ENCODE measurements around the gene SPDYE4. TPM values are rescaled to one million over a fixed set of nuclear protein-coding genes. Genes with fewer than 3 reads are reported as not detected.

Gene SPDYE4, protein sequence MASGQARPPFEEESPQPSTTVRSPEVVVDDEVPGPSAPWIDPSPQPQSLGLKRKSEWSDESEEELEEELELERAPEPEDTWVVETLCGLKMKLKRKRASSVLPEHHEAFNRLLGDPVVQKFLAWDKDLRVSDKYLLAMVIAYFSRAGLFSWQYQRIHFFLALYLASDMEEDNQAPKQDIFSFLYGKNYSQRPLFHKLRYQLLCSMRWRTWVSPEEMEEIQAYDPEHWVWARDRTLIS
- total RNA-seq (2014; rRNA removed; shearing (Covaris generic)) (not detected in 2 replicates), polyA plus RNA-seq (2016; fragmentation: Nextera tagmentation; extraction: Ambion mirVana) (not detected in 2 replicates)
- long read RNA-seq = 0 reads

DNA sequence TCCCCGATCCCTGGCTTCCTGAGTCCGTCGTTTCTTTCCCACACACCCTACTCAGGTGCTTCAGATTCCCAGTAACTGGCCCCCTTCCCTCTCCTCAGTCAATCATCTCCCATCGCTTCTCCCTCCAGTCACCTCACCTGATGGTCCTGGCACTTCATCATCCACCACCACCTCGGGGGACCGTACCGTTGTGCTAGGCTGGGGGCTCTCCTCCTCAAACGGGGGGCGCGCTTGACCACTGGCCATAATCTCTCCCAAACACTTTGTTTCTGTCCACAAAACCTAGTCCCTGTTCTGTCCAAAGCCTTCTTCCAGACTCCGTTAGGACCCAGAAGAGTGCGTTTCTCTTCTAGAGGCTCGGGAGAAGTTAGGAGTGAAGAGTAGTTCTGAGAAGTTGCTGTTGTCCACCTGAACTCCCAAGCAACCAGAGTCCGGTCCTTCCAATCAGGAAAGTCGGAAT lies at the start of gene SPDYE4:
TSS of gene SPDYE4 (minus strand) at position 410 of the 460 bp plus-strand sequence. CDS start at position 246, 164 bp downstream.
- Mint-ChIP-seq H3K27ac (no peak within 1 kb of the TSS), H3K9me3 (peaks cover 12% of the 10 kb centered on the region), H3K4me3 (no peak within 1 kb of the TSS; the same call in 2 of the 3 replicates), H3K4me1 (peaks cover 11% of the 10 kb centered on the region), H3K27me3 (ENCODE audit: insufficient read depth, low read depth, poor library complexity) (peaks cover 2% of the 10 kb centered on the region), H3K36me3 (ENCODE audit: low read depth) (peaks cover 4% of the 10 kb centered on the region; the same call in 1 of the 3 replicates)
- Histone ChIP-seq H3F3A (replicated peaks; ENCODE audit: low read depth) (no peaks in the 10 kb centered on the region), H3K9me2 (ENCODE audit: insufficient read depth) (no peaks in the 10 kb centered on the region), H3K4me2 (no peak within 1 kb of the TSS), H3K27me3 (ENCODE audit: insufficient read depth) (no peaks in the 10 kb centered on the region), H3K4me3 (no peak within 1 kb of the TSS), H3K27ac (ENCODE audit: low read depth) (no peak within 1 kb of the TSS), H2AFZ (no peak within 1 kb of the TSS), H4K20me1 (replicated peaks; ENCODE audit: insufficient read depth) (no peaks in the 10 kb centered on the region), H3K36me3 (ENCODE audit: insufficient read depth) (no peaks in the 10 kb centered on the region), H3K4me1 (ENCODE audit: insufficient read depth) (no peaks in the 10 kb centered on the region; the same call in 1 of the 2 replicates), H3K79me2 (replicated peaks; ENCODE audit: insufficient read depth) (no peaks in the 10 kb centered on the region)
- TF ChIP-seq STAT1 (IDR thresholded peaks at IDR 0.05; ENCODE audit: unreplicated experiment) = no peak
- no peak for TF ChIP-seq NANOG (IDR thresholded peaks at IDR 0.05; ENCODE audit: borderline replicate concordance)
- TF ChIP-seq, protein P1, sequence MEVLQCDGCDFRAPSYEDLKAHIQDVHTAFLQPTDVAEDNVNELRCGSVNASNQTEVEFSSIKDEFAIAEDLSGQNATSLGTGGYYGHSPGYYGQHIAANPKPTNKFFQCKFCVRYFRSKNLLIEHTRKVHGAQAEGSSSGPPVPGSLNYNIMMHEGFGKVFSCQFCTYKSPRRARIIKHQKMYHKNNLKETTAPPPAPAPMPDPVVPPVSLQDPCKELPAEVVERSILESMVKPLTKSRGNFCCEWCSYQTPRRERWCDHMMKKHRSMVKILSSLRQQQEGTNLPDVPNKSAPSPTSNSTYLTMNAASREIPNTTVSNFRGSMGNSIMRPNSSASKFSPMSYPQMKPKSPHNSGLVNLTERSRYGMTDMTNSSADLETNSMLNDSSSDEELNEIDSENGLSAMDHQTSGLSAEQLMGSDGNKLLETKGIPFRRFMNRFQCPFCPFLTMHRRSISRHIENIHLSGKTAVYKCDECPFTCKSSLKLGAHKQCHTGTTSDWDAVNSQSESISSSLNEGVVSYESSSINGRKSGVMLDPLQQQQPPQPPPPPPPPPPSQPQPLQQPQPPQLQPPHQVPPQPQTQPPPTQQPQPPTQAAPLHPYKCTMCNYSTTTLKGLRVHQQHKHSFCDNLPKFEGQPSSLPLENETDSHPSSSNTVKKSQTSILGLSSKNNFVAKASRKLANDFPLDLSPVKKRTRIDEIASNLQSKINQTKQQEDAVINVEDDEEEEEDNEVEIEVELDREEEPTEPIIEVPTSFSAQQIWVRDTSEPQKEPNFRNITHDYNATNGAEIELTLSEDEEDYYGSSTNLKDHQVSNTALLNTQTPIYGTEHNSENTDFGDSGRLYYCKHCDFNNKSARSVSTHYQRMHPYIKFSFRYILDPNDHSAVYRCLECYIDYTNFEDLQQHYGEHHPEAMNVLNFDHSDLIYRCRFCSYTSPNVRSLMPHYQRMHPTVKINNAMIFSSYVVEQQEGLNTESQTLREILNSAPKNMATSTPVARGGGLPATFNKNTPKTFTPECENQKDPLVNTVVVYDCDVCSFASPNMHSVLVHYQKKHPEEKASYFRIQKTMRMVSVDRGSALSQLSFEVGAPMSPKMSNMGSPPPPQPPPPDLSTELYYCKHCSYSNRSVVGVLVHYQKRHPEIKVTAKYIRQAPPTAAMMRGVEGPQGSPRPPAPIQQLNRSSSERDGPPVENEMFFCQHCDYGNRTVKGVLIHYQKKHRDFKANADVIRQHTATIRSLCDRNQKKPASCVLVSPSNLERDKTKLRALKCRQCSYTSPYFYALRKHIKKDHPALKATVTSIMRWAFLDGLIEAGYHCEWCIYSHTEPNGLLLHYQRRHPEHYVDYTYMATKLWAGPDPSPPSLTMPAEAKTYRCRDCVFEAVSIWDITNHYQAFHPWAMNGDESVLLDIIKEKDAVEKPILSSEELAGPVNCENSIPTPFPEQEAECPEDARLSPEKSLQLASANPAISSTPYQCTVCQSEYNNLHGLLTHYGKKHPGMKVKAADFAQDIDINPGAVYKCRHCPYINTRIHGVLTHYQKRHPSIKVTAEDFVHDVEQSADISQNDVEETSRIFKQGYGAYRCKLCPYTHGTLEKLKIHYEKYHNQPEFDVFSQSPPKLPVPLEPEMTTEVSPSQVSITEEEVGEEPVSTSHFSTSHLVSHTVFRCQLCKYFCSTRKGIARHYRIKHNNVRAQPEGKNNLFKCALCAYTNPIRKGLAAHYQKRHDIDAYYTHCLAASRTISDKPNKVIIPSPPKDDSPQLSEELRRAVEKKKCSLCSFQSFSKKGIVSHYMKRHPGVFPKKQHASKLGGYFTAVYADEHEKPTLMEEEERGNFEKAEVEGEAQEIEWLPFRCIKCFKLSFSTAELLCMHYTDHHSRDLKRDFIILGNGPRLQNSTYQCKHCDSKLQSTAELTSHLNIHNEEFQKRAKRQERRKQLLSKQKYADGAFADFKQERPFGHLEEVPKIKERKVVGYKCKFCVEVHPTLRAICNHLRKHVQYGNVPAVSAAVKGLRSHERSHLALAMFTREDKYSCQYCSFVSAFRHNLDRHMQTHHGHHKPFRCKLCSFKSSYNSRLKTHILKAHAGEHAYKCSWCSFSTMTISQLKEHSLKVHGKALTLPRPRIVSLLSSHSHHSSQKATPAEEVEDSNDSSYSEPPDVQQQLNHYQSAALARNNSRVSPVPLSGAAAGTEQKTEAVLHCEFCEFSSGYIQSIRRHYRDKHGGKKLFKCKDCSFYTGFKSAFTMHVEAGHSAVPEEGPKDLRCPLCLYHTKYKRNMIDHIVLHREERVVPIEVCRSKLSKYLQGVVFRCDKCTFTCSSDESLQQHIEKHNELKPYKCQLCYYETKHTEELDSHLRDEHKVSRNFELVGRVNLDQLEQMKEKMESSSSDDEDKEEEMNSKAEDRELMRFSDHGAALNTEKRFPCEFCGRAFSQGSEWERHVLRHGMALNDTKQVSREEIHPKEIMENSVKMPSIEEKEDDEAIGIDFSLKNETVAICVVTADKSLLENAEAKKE (CRISPR knock-in tag; IDR thresholded peaks at IDR 0.05) = no peak
- TF ChIP-seq EZH2 (IDR thresholded peaks at IDR 0.05; ENCODE audit: low read depth, unreplicated experiment) = no peak
- TF ChIP-seq CREB1 (CRISPR knock-in tag; IDR thresholded peaks at IDR 0.05; ENCODE audit: low read depth) = no peak
- no peak for TF ChIP-seq POLR2AphosphoS5 (IDR thresholded peaks at IDR 0.05; ENCODE audit: low read depth)
- TF ChIP-seq EZH2phosphoT487 (IDR thresholded peaks at IDR 0.05; ENCODE audit: unreplicated experiment) = no peak
- no peak for ATAC-seq
- no peak for DNase-seq (ENCODE audit: low spot score)
